Measurements from ENCODE around the gene WDR81.
"Not testable (repeated sequence)": the region's sequence is repeated elsewhere in the genome, so short reads cannot be mapped to it uniquely, and the experiment has no call there.

Gene WDR81

GRCh38 chr17:1724351-1724868, at the start of gene WDR81:
Gene WDR81 (plus strand): TSS chr17:1724704. CDS start chr17:1724960, 256 bp downstream.
- DNase-seq (ENCODE audit: low read depth) = peak; percentile 80

DNA sequence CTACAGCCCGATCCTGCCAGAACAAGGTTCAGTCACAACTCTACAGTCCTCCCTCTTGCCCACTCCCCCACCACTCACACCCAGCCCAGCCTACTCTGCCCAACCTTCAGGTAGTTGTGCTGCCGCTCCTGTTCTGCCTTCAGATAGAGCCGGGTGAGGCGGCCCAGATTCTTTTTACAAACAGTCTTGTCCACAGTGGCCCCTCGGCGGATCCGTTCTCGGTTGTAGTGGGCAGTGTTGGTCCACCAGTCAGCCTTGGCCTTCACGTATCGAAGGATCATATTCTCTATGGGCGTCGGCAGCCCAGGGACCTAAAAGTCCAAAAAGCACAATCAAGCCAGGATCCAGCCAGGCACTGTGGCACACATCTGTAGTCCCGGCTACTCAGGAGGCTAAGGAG, 48.1 kb upstream of the WDR81 start:
- no peak for DNase-seq (ENCODE audit: low read depth)

- no peak for DNase-seq (ENCODE audit: low read depth)
These were observed 41.0 kb upstream of the WDR81 start for GRCh38 chr17:1683459-1683858.

GRCh38 chr17:1684378-1685189, 39.9 kb upstream of the WDR81 start, which contains the start of gene PRPF8:
Gene PRPF8 (minus strand): TSS chr17:1684867. CDS start chr17:1684571, 296 bp downstream.
- DNase-seq (ENCODE audit: low read depth) = peak; percentile 94

- no peak for DNase-seq (ENCODE audit: low read depth)
These were observed 38.4 kb upstream of the WDR81 start for GRCh38 chr17:1686086-1686485.

GRCh38 chr17:1688405-1688804, 36.1 kb upstream of the WDR81 start:
- not testable (repeated sequence) for DNase-seq (ENCODE audit: low read depth)

- DNase-seq (ENCODE audit: low read depth) = no peak
These were observed 33.8 kb upstream of the WDR81 start for GRCh38 chr17:1690544-1691221.

- DNase-seq (ENCODE audit: low read depth) = no peak
These were observed 31.2 kb upstream of the WDR81 start for GRCh38 chr17:1693339-1693738.

DNA sequence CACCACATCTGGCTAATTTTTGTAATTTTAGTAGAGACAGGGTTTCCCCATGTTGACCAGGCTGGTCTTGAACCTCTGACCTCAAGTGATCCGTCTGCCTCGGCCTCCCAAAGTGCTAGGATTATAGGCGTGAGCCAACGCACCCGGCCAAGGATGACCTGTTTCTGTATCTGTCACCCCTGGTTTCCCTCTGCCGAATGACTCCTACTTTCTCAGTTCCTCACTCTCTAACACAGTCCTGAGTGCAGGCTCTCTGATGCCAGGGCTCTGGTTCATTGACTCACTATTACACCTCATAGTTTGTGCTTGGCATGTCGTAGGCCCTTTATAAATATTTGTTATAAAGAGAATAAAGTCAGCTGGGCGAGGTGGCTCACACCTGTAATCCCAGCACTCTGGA, 29.1 kb upstream of the WDR81 start:
- no peak for DNase-seq (ENCODE audit: low read depth)

- no peak for DNase-seq (ENCODE audit: low read depth)
These were observed 26.8 kb upstream of the WDR81 start for GRCh38 chr17:1697681-1698080.

DNA sequence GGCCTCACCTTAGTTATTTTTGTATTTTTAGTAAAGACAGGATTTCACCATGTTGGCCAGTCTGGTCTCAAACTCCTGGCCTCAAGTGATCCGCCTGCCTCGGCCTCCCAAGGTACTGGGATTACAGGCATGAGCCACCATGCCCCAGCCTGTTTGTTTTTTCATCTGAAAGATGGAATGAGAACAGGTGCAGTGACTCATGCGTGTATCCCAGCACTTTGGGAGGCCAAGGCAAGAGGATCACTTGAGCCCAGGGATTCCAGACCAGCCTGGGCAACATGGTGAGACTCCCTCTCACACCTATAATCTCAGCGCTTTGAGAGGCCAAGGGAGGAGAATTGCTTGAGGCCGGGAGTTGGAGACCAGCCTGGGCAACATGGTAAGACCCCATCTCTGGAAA, 24.6 kb upstream of the WDR81 start:
- not testable (repeated sequence) for DNase-seq (ENCODE audit: low read depth)

GRCh38 chr17:1703063-1703462, 21.4 kb upstream of the WDR81 start:
- no peak for DNase-seq (ENCODE audit: low read depth)

DNA sequence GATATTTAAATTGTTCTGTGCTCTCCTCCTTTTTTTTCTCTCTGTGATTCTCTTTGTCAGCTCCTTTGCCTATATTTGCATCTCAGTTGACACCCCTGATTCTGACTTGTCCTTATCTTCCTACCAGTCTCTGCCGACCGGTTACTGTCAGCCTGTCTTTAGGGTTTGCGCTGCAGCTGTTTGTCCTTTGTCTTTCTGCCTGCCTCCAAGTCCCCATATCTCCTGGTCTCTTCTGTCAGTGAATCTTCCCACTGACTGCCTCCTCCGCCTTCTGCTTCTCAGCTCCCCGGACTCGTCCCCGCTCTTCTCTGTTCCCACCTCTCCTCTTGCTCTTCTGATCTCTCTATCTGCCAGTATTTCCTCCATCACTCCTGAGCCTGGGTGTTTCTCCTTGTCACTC, 19.5 kb upstream of the WDR81 start:
- no peak for DNase-seq (ENCODE audit: low read depth)

DNA sequence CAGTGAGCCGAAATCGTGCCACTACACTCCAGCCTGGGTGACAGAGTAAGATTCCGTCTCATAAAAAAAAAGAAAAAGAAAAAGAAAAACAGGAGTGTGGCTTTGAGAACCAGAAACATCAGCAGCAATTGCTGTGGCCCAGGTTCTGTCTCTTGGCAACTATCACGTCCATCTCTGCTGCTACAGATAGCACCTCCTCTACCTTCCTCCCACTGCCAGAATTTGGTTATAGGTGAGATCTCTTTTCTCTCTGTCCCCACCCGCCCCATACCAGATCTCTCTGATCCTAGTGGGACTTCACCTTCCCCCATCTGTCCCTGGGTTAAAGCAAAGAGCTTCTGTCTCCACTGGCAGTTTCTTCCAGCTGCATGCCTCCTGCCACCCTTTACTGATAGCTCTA, 17.4 kb upstream of the WDR81 start:
- no peak for DNase-seq (ENCODE audit: low read depth)

DNA sequence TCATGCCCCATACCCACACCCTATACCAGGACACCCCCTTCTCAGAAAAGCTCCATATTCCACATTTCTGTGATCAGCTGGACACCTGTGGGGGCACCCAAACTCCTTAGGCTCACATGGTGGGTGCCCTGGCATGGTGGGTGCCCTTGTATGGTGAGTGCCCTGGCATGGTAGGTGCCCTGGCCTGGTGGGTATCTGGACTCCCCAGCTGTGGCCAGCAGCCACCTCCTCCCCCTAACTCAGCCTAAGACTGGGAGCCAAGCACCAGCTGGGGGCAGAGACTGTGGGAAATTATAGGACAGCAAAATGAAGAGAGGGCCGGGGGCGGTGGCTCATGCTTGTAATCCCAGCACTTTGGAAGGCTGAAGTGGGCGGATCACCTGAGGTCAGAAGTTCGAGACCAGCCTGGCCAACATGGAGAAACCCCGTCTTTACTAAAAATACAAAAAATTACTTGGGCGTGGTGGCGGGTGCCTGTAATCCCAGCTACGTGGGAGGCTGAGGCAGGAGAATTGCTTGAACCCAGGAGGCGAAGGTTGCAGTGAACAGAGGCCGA, 15.6 kb upstream of the WDR81 start:
- not testable (repeated sequence) for DNase-seq (ENCODE audit: low read depth)

DNA sequence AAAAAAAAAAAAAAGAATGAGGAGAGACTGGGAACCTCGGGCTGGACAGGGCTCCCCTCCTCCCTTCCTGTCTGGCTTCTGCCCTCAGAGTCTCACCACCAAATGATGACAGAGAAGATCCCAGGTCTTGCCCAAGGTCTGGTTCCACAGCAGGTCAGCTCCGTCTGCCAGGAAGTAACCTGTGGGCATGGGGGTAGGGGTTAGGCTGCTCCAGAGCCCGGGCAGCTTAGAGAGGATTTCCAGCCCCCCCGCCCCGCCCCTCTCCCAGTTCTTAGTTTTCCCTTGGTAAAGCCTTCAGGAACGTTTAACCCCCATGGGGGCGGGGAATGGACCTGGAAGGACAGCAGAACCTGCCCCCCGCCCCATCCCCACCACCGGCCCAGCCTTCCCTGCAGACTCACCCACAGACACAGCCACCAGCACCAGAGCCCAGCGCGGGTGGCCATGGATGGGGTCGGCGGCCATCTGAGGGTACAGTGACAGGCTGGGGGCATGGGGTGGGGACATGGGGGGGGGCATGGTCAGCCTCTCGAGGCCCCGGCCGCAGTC, 15.0 kb upstream of the WDR81 start:
- DNase-seq (ENCODE audit: low read depth) = no peak

DNA sequence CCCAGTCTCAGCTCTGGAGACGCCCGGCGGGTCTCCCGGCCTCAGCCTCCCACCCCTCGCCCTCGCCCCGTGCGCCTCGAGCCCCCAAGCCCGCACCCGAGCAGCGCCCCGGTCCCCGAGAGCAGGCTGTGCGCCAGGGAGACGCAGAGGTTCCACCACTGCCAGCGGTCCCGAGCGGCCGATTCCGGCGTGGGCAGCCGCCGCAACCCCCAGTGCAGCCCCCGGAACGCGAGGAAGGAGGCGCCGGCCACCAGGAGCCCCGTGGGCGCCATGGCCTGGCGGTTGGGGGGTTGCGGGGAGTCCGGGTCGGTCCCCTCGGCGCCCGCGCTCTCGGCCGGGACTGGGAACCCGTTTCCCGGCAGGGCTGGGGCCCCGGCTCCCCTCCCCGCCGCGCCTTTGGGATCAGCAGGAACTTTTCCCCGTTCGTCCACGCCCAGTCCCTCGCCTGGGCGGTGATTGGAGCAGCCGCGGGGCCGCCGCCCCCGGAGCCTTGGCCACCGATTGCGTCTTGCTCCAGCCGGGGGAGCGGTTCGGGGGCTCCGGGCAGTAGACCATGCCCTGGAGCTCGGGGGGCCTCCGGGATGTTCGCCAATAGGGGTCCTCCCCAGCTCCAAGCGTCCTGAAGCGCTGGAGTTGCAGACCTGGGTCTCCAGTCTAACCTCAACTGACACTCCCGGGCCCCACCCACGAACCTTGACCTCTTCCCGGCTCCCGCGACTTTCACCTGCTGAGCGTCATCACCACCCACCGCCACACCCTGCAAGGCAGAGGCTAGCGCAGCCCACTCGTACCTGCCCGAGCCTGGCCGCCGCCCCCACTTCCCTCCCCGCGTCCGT, 14.3 kb upstream of the WDR81 start, which contains the start of gene TLCD2:
TSS of gene TLCD2 (minus strand) at position 407 of the 836 bp plus-strand sequence. CDS start at position 272, 135 bp downstream.
- DNase-seq (ENCODE audit: low read depth) = no peak

GRCh38 chr17:1710807-1711553, 13.5 kb upstream of the WDR81 start:
- no peak for DNase-seq (ENCODE audit: low read depth)

DNA sequence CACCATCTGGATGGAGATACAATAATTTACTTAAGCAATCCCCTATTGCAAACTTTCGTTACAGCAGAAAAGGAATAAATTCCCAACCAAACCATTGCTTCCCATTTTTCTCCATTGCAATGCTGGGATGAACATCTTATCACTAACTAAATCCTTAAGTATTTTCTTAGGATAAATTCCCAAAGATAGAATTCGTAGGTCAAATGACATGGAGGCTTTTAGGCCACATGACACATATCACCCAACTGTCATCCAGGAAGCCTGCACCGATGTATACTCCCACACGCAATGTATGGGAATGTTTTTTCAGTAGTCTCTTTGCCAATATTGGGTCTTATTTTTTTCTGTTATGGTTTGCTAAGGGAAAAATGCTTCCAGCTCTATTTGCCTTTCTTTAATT, 12.7 kb upstream of the WDR81 start:
- no peak for DNase-seq (ENCODE audit: low read depth)

DNA sequence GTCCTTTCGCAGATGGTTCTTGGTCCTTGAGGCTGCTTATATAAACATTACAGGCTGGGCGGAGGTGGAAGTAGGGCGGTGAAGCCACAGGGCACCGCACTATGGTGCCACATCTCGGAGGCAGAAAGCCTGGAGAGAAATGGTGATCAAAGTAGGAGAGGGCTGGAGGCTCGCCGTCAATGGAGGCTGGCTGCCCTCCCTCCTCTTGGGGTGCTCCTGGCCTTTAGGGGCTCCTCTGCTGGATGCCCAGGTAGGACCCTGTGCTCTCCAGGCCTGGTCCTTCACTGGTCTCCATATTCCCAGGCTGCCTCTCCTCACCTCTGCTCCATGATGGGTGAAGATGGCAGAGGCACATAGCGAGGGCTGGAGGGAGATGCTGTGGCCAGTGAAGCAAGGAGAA, 12.2 kb upstream of the WDR81 start:
- no peak for DNase-seq (ENCODE audit: low read depth)

Measured in stimulated activated CD8-positive, alpha-beta memory T cell treated with anti-CD3 and anti-CD28 coated beads, Interleukin-12 subunit alpha, Interleukin-12 subunit beta, amount 100 ng/mL, for 4 hours (primary cell).